ENCODE results near the gene IDH3B. TPM values are rescaled to one million over a fixed set of nuclear protein-coding genes. Genes with fewer than 3 reads are reported as not detected.

The IDH3B gene
- total RNA-seq, 4 donors from 2014 or later, result 126 to 161 (median 141) TPM

GRCh38 chr20:2701671-2702081, 37.7 kb upstream of the IDH3B start:
- WGBS, 2 donors, result 69 to 77% methylated on average over 5 of the region's 5 CpGs
- Histone ChIP-seq H3K9me3 (no peaks in the 10 kb centered on the region), H3K4me1 (no peaks in the 10 kb centered on the region), H3K4me3 (replicated peaks in 1 of 3) (no peak overlapping the region), H3K36me3 (no peaks in the 10 kb centered on the region), H3K27ac (no peak overlapping the region), H3K27me3 (no peaks in the 10 kb centered on the region)
- TF ChIP-seq CTCF (IDR thresholded peaks at IDR 0.05) (no peak), POLR2A (IDR thresholded peaks at IDR 0.05) (no peak)
- DNase-seq, result no peak
- intact Hi-C loops (cut with DNase I), result loop anchor here (10.0 kb wide), 1 partner anchor 293 kb away; no protein-coding TSS in a partner anchor

GRCh38 chr20:2700913-2701620, 37.1 kb upstream of the IDH3B start:
- no peak for TF ChIP-seq POLR2A (IDR thresholded peaks at IDR 0.05)
- TF ChIP-seq CTCF (IDR thresholded peaks at IDR 0.05), result no peak
- 75 to 89% methylated on average over 3 to 6 of the region's 9 CpGs for WGBS, 2 donors
- Histone ChIP-seq H3K27ac (no peak overlapping the region), H3K36me3 (no peaks in the 10 kb centered on the region), H3K27me3 (no peaks in the 10 kb centered on the region), H3K4me1 (no peaks in the 10 kb centered on the region), H3K9me3 (no peaks in the 10 kb centered on the region), H3K4me3 (replicated peaks in 1 of 3) (no peak overlapping the region)
- no peak for DNase-seq
- intact Hi-C loops (cut with DNase I), result loop anchor here (10.0 kb wide), 1 partner anchor 294 kb away; no protein-coding TSS in a partner anchor

GRCh38 chr20:2699775-2700413, 35.9 kb upstream of the IDH3B start:
- Histone ChIP-seq H3K4me3 (replicated peaks in 1 of 3) (no peak overlapping the region), H3K9me3 (no peaks in the 10 kb centered on the region), H3K36me3 (no peaks in the 10 kb centered on the region), H3K27me3 (no peaks in the 10 kb centered on the region), H3K4me1 (no peaks in the 10 kb centered on the region), H3K27ac (no peak overlapping the region)
- intact Hi-C loops (cut with DNase I), result loop anchor here (10.0 kb wide), 1 partner anchor 295 kb away; no protein-coding TSS in a partner anchor
- DNase-seq, result no peak
- TF ChIP-seq POLR2A (IDR thresholded peaks at IDR 0.05) (no peak), CTCF (IDR thresholded peaks at IDR 0.05) (no peak)
- 69 to 72% methylated on average over 5 of the region's 5 CpGs for WGBS, 2 donors

- H3K9me3 ChIP-seq, result no peaks in the 10 kb centered on the region
- H3K36me3 ChIP-seq, result no peaks in the 10 kb centered on the region
- H3K4me3 ChIP-seq (replicated peaks in 1 of 3), result no peak overlapping the region
- H3K27me3 ChIP-seq, result no peaks in the 10 kb centered on the region
- no peak for DNase-seq
- TF ChIP-seq POLR2A (IDR thresholded peaks at IDR 0.05) (no peak), CTCF (IDR thresholded peaks at IDR 0.05) (no peak)
- peaks cover 0 to 5% of the 10 kb centered on the region in 2 donors for H3K4me1 ChIP-seq
- intact Hi-C loops (cut with DNase I), result no loop called here
- H3K27ac ChIP-seq, result no peak overlapping the region
- WGBS, 2 donors, result 76 to 81% methylated on average over 4 of the region's 4 CpGs
These were observed 34.9 kb upstream of the IDH3B start for GRCh38 chr20:2698912-2699311.
